Activated naive CD8-positive, alpha-beta T cell treated with anti-CD3 and anti-CD28 coated beads, Interleukin-2, amount 10 ng/mL, durations not matched to agents 7 days and 5 days (primary cell): ENCODE data around the gene CDC42BPA. TPM values are rescaled to one million over a fixed set of nuclear protein-coding genes. Genes with fewer than 3 reads are reported as not detected.
"Not testable (repeated sequence)": the region's sequence is repeated elsewhere in the genome, so short reads cannot be mapped to it uniquely, and the experiment has no call there.

Source experiments
- ATAC-seq: fragments of 150-1000 bp; cut with Tn5 transposase; one replicate; pipeline ENCODE4 v1.10.0; 2021; ENCODE audit warnings: low read depth, moderate library complexity
- POLR2A ChIA-PET: fragments of 350-600 bp; sonication (Branson Sonifier 250); formaldehyde crosslinking; loops from one replicate; lab custom pipeline; 2021; ENCODE audit warnings: antibody characterized with exemption; lab: Charles Lee
- DNase-seq: peaks from one replicate; pipeline ENCODE4 v3.0.0; 2021
- H3K27ac Mint-ChIP-seq: one replicate; pipeline ENCODE4 v1.8.0; 2022; ENCODE audit warnings: mild to moderate bottlenecking, mixed read lengths
- H3K27me3 Mint-ChIP-seq: one replicate; pipeline ENCODE4 v1.8.0; 2022; ENCODE audit warnings: mild to moderate bottlenecking, moderate library complexity, mixed read lengths
- H3K36me3 Mint-ChIP-seq: one replicate; pipeline ENCODE4 v1.8.0; 2021; ENCODE audit warnings: mild to moderate bottlenecking, mixed read lengths
- H3K4me1 Mint-ChIP-seq: one replicate; pipeline ENCODE4 v1.8.0; 2021; ENCODE audit warnings: mixed read lengths
- H3K4me3 Mint-ChIP-seq: one replicate; pipeline ENCODE4 v1.8.0; 2022; ENCODE audit warnings: mild to moderate bottlenecking, moderate library complexity, mixed read lengths
- H3K9me3 Mint-ChIP-seq: one replicate; pipeline ENCODE4 v1.8.0; 2021; ENCODE audit warnings: mixed read lengths
- total RNA-seq, 2 experiments: library from RNA; stranded (reverse); gene quantifications; one replicate each; pipeline ENCODE4 v1.2.3, GENCODE V29; 2021

CDC42BPA gene
- total RNA-seq, 2 experiments from 2014 or later, result 0.91 to 1.2 TPM

DNA sequence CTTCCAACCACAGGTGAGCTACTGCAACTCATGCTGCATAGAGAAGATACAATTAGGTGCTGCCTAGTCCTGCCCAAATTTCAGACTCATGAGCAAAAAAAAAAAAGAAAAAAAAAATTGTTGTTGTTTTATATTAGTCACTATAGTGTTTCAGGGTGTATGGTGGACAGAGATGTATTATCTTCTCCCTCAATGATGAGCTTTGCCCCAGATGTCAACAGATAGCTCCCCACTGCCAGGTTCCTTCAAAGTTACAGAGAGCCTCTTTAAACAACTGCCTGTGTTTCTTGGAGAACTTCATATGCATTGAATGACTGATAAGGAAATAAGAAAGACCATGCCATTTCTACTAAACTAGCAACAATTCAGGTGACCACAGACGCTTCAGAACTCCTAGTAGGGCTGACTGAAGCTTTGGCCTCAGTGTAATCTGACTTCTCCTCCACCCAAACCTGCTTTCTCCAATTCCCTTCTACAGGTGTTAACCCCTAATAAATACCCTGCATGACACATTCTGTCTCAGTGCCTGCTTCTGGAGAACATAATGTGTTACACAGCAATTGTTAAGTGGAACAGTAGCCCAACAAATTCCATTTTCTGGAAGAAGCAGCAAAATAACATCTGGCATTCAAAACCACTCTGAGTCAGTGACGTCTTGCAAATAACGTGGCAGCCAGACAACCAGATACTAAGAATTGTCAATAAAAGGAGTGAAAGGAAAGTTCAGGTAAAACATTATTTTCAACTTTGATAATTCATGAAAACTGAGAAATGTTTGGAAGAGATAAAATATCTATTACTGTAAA, 147.7 kb downstream of the CDC42BPA start:
- Mint-ChIP-seq H3K4me1 (no peaks in the 10 kb centered on the region), H3K27ac (no peak overlapping the region), H3K36me3 (no peaks in the 10 kb centered on the region), H3K9me3 (no peaks in the 10 kb centered on the region), H3K4me3 (no peak overlapping the region), H3K27me3 (peaks cover 10% of the 10 kb centered on the region)
- POLR2A ChIA-PET, result no interaction called here
- DNase-seq (no peak), ATAC-seq (no peak)

DNA sequence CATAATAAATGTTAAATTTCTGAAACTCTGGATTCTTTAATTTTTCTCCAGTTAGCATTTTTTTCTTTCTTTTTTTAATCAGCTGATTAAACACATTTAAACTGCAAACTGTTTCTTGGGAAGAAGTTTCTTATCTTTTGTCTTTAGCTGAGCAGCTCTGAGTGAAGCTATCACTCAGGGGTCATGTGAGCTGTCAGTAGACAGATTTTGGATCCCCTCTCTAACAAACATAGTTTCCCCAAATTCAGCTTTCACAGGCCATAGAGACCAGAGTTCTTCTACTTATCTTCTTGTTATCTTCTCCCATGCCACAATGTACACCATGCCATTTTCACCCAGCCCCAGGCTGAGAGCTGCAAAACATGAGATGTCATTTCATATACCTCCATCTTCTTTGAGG, 148.9 kb downstream of the CDC42BPA start:
- Mint-ChIP-seq H3K4me3 (no peak overlapping the region), H3K27me3 (peaks cover 12% of the 10 kb centered on the region), H3K9me3 (no peaks in the 10 kb centered on the region), H3K27ac (no peak overlapping the region), H3K4me1 (no peaks in the 10 kb centered on the region), H3K36me3 (no peaks in the 10 kb centered on the region)
- ATAC-seq (no peak), DNase-seq (no peak)
- POLR2A ChIA-PET, result no interaction called here

DNA sequence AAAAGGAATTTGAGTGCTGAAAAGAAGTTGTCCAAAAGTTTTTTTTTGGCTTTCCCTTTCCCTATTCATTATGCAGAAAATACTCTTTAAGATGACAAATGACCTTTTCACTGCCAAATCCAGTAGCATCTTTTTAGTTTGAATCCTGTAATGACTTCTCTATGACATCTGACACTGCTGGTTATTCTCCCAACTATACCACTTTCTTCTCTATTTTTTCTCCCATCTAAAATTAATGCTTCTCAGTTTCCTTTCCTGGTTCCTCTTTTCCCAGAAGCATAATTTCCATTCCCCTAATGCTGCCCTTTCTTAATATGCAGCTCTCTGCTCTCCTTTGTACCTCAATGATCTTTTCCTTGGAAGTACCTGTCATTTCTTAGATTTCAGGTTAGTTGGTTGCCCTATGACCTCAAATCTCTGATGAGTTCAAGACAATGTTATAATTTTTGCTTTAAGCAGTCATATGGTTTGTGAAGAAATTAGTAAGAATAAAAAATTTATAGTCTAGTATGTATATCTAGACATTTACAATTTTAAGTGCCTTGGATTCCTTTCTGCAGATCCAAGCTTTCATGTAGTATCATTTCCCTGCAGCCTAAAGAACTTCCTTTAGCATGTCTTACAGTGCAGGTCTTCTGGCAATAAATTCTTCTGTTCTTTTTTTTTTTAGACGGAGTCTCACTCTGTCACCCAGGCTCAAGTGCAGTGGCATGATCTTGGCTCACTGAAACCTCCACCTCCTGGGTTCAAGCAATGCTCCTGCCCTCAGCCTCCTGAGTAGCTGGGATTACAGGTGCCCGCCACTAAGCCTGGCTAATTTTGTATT, 150.8 kb downstream of the CDC42BPA start:
- no peaks in the 10 kb centered on the region for H3K4me1 Mint-ChIP-seq
- H3K9me3 Mint-ChIP-seq, result no peaks in the 10 kb centered on the region
- POLR2A ChIA-PET, result interaction anchor here (0.7 kb wide), 1 partner anchor 267 kb away, joined by 3 read pairs; no protein-coding TSS in a partner anchor
- H3K27me3 Mint-ChIP-seq, result peaks cover 12% of the 10 kb centered on the region
- DNase-seq (no peak), ATAC-seq (no peak)
- no peaks in the 10 kb centered on the region for H3K36me3 Mint-ChIP-seq
- no peak overlapping the region for H3K4me3 Mint-ChIP-seq
- no peak overlapping the region for H3K27ac Mint-ChIP-seq

DNA sequence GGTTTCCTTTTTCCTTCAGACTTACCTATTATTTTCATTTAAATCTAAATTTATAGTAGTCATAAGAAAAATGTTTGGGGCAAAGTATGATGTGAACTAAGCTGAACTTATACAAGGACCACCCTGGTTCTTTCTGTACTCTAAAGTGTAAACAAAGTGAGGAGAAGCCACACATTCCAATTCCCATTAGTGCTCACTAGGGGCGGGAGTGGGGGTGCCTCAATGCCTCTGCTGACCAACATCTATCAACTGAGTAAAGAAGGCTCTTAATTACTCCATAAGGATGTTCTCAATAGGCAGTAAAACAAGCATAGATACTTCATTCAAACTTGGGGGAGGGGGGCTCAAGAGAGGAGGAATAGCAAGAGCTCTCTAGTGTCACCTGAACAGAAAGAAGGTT, 151.7 kb downstream of the CDC42BPA start:
- H3K9me3 Mint-ChIP-seq, result no peaks in the 10 kb centered on the region
- no peak overlapping the region for H3K4me3 Mint-ChIP-seq
- POLR2A ChIA-PET, result no interaction called here
- peaks cover 12% of the 10 kb centered on the region for H3K27me3 Mint-ChIP-seq
- no peaks in the 10 kb centered on the region for H3K36me3 Mint-ChIP-seq
- DNase-seq (no peak), ATAC-seq (no peak)
- H3K4me1 Mint-ChIP-seq, result no peaks in the 10 kb centered on the region
- H3K27ac Mint-ChIP-seq, result no peak overlapping the region

DNA sequence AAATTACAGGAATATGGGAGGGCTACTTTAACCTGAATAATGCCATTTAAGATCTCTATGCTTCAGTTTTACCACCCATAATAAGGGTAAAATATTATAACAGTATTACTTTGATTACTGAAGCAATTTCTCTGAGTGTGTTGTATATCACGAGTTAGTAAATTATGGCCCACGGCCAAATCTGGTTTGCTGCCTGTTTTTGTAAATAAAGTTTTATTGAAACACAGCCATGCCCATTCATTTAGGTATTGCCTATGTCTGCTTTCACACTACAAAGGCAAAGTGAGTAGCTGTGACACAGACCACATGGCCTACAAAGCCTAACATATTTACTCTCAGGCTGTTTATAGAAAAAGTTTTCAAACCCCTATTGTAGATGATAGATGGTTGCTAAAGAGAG, 156.8 kb downstream of the CDC42BPA start:
- H3K4me3 Mint-ChIP-seq, result no peak overlapping the region
- H3K36me3 Mint-ChIP-seq, result no peaks in the 10 kb centered on the region
- POLR2A ChIA-PET, result no interaction called here
- H3K9me3 Mint-ChIP-seq, result no peaks in the 10 kb centered on the region
- H3K27ac Mint-ChIP-seq, result no peak overlapping the region
- peaks cover 2% of the 10 kb centered on the region for H3K27me3 Mint-ChIP-seq
- H3K4me1 Mint-ChIP-seq, result no peaks in the 10 kb centered on the region
- ATAC-seq (no peak), DNase-seq (no peak)

DNA sequence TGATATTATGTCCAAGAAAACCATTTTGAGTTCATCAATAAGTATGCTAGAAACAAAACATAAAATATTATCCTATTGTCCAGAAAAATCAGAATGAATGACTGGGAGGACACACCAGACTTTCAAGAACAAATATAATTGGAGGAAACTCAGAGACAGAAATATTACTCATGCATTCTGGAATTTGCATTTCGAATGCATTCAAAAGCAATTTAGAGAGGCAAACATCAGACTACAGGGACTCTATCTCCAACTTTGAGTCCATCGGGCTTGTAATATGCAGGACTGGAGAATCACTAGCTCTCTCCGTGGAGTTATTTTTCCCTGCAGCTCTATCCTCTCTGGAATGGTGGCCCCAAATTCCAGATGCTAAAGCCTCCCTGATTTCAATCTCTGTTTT, 161.8 kb downstream of the CDC42BPA start:
- Mint-ChIP-seq H3K36me3 (no peaks in the 10 kb centered on the region), H3K27ac (no peak overlapping the region), H3K9me3 (no peaks in the 10 kb centered on the region), H3K4me1 (no peaks in the 10 kb centered on the region), H3K4me3 (no peak overlapping the region), H3K27me3 (peaks cover 6% of the 10 kb centered on the region)
- POLR2A ChIA-PET, result no interaction called here
- no peak for ATAC-seq
- no peak for DNase-seq

DNA sequence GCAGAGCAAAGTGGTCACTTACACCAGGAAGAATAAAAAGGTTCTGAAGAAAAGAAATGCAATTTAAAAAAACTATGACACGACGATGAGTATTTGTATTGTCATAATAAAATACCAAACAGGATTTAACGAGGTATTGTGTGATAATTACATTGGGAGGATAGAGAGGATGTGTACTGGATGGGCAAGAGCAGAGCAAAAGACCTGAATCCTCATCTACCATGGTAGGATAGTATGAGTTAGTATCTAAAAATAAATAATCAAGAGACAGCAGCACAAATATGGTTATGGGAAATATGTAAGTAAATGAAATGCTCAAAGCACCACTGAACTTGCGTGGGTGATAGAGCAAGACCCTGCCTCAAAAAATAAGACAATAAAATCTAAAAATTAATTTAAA, 162.6 kb downstream of the CDC42BPA start:
- no peaks in the 10 kb centered on the region for H3K9me3 Mint-ChIP-seq
- no peaks in the 10 kb centered on the region for H3K36me3 Mint-ChIP-seq
- DNase-seq, result no peak
- no peak overlapping the region for H3K27ac Mint-ChIP-seq
- POLR2A ChIA-PET, result no interaction called here
- ATAC-seq, result no peak
- no peaks in the 10 kb centered on the region for H3K4me1 Mint-ChIP-seq
- peaks cover 10% of the 10 kb centered on the region for H3K27me3 Mint-ChIP-seq
- H3K4me3 Mint-ChIP-seq, result no peak overlapping the region

DNA sequence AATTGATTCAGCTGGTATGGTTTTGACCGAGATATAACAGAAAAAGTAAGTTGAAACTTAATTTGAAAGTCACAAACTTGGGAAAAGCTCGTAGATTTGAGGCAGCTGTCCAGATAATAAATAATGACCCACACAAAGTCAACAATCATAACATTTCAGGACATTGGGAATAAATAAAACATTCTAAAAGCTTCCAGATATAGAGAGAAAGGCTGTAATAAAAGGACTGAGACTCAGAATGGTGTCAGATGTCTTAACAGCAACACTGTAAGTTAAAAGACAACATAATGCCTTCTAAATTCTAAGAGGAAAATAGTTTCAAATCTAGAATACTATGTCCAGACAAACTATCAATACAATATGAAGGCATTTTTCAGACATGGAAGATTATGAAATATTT, 163.3 kb downstream of the CDC42BPA start:
- Mint-ChIP-seq H3K4me3 (no peak overlapping the region), H3K27me3 (peaks cover 10% of the 10 kb centered on the region), H3K9me3 (no peaks in the 10 kb centered on the region), H3K27ac (no peak overlapping the region), H3K36me3 (no peaks in the 10 kb centered on the region), H3K4me1 (no peaks in the 10 kb centered on the region)
- POLR2A ChIA-PET, result no interaction called here
- no peak for ATAC-seq
- no peak for DNase-seq

DNA sequence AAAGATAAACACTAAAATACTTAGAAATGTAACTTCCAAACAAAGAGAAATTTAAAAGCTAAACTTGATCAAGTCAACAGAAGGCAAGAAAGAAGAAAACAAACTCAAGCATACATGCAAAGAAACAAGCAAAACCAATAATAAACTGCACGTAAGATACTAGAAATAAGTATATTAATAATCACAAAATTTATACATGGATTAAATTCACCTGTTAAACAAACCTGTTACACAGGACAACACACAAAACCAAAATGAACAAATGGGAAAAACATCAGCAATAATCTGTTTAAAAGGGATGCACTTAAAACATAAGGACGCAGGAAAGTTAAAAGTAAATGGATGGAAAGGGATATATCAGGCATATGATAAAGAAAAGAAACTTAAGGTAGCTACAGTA, 165.8 kb downstream of the CDC42BPA start:
- Mint-ChIP-seq H3K4me1 (no peaks in the 10 kb centered on the region), H3K27ac (no peak overlapping the region), H3K4me3 (no peak overlapping the region), H3K27me3 (peaks cover 17% of the 10 kb centered on the region), H3K9me3 (no peaks in the 10 kb centered on the region), H3K36me3 (no peaks in the 10 kb centered on the region)
- POLR2A ChIA-PET, result no interaction called here
- DNase-seq (no peak), ATAC-seq (no peak)

DNA sequence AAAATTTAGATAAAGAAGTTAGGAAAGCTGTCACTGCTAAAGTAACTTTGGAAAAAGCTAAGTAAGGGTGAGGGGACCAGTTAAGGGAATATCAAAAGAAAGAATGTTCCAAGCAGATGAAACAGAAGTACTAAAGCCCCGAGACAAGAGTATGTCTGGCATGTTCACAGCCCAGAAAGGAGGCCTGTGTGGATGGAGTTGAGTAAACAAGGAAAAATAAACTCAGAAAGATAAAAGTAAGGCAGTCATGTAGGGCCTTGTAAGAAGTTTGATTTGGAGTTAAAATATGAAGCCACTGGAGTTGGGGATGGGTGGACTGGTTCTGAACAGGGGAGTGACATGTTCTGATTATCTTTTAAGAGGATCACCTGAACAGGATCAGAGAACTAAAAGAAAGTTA, 177.9 kb downstream of the CDC42BPA start:
- Mint-ChIP-seq H3K4me3 (no peak overlapping the region), H3K9me3 (no peaks in the 10 kb centered on the region), H3K36me3 (no peaks in the 10 kb centered on the region), H3K4me1 (no peaks in the 10 kb centered on the region), H3K27me3 (peaks cover 3% of the 10 kb centered on the region), H3K27ac (no peak overlapping the region)
- ATAC-seq, result no peak
- POLR2A ChIA-PET, result no interaction called here
- DNase-seq, result no peak

DNA sequence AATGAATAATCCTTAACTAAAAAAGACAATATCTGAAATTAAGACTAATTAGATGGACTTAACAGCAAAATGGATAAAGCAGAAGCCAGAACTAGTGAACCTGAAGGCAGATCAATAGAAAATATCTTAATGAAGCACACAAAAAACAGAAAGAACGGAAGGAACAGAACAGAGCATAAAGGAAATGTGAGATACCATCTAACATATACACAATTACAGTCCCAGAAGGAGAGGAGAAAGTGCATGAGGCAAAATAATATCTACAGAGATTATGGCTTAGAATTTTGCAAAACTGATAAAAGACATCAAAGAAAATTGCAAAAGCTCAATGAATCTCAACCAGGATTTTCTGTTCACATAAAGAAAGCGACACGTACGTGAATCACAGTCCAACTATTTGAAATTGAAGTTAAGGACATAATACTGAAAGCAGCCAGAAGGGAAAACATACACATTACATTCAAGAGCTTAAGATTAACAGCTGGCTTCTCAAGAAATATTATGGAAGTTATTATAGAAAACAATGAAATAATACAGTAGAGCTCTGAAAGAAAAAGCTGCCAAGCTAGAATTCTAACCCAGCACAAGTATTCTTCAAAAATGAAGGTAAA, 182.0 kb downstream of the CDC42BPA start:
- no peak overlapping the region for H3K4me3 Mint-ChIP-seq
- DNase-seq, result no peak
- H3K4me1 Mint-ChIP-seq, result no peaks in the 10 kb centered on the region
- H3K27me3 Mint-ChIP-seq, result peaks cover 3% of the 10 kb centered on the region
- POLR2A ChIA-PET, result no interaction called here
- no peak overlapping the region for H3K27ac Mint-ChIP-seq
- ATAC-seq, result no peak
- no peaks in the 10 kb centered on the region for H3K36me3 Mint-ChIP-seq
- no peaks in the 10 kb centered on the region for H3K9me3 Mint-ChIP-seq

DNA sequence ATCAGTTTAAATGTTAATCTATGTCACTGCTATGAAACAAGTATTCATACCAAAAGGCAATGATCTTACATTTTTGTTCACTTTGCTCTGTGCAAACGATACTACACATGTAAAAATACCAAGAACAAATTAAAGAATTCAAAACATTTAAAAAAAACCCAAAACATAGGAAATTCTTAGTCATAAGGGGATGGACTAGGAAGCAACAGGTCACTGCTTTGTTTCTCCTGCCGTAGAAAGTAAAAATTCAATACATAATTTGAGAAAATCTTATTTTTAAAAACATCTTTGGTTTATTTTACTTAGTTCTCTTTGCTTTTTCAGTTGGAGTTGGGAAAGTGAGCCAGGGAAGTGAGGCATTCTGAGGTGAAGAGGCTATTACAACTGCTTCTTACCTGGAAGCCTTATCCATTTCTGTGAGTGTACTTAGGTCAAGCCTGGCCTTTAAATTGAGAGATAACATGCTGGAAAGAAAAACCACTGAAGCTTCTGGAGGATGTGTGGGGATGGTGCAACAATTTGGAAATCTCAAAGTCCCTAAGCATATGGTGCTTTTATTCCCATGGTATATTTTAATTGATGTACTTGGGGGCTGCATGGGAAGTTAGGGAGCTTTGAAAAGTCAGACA, 183.5 kb downstream of the CDC42BPA start:
- Mint-ChIP-seq H3K9me3 (no peaks in the 10 kb centered on the region), H3K4me1 (no peaks in the 10 kb centered on the region), H3K36me3 (no peaks in the 10 kb centered on the region), H3K27me3 (peaks cover 3% of the 10 kb centered on the region), H3K27ac (no peak overlapping the region), H3K4me3 (no peak overlapping the region)
- POLR2A ChIA-PET, result no interaction called here
- ATAC-seq, result no peak
- DNase-seq, result no peak

DNA sequence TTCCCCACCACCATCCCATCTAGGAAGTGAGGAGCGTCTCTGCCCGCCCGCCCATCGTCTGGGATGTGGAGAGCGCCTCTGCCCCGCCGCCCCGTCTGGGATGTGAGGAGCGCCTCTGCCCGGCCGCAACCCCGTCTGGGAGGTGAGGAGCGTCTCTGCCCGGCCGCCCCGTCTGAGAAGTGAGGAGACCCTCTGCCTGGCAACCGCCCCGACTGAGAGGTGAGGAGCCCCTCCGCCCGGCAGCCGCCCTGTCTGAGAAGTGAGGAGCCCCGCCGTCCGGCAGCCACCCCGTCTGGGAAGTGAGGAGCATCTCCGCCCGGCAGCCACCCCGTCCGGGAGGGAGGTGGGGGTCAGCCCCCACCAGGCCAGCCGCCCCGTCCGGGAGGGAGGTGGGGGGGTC, 185.6 kb downstream of the CDC42BPA start:
- H3K27me3 Mint-ChIP-seq, H3K36me3 Mint-ChIP-seq, ATAC-seq, H3K9me3 Mint-ChIP-seq, DNase-seq, H3K4me3 Mint-ChIP-seq, POLR2A ChIA-PET, H3K27ac Mint-ChIP-seq, H3K4me1 Mint-ChIP-seq: not testable (repeated sequence)
